Rectal smooth muscle tissue (tissue), 1 donor: Measurements from ENCODE around the gene OXNAD1.
"Not testable (repeated sequence)": the region's sequence is repeated elsewhere in the genome, so short reads cannot be mapped to it uniquely, and the experiment has no call there.

Experiments used
- H3K27ac ChIP-seq: one replicate; pipeline ENCODE4 v1.7.0; 2013; ENCODE audit warnings: low read depth, low read length, inconsistent platforms
- H3K27me3 ChIP-seq: one replicate; pipeline ENCODE4 v1.7.0; 2013; ENCODE audit warnings: low read length; ENCODE audit not compliant: control insufficient read depth, insufficient read depth
- H3K36me3 ChIP-seq: one replicate; pipeline ENCODE4 v1.7.0; 2013; ENCODE audit warnings: low read length; ENCODE audit not compliant: control insufficient read depth, insufficient read depth
- H3K4me1 ChIP-seq: one replicate; pipeline ENCODE4 v1.7.0; 2013; ENCODE audit warnings: low read length; ENCODE audit not compliant: control insufficient read depth, insufficient read depth
- H3K4me3 ChIP-seq: one replicate; pipeline ENCODE4 v1.7.0; 2013; ENCODE audit warnings: low read length
- H3K9ac ChIP-seq: one replicate; pipeline ENCODE4 v1.7.0; 2013; ENCODE audit warnings: low read length

OXNAD1 gene

DNA sequence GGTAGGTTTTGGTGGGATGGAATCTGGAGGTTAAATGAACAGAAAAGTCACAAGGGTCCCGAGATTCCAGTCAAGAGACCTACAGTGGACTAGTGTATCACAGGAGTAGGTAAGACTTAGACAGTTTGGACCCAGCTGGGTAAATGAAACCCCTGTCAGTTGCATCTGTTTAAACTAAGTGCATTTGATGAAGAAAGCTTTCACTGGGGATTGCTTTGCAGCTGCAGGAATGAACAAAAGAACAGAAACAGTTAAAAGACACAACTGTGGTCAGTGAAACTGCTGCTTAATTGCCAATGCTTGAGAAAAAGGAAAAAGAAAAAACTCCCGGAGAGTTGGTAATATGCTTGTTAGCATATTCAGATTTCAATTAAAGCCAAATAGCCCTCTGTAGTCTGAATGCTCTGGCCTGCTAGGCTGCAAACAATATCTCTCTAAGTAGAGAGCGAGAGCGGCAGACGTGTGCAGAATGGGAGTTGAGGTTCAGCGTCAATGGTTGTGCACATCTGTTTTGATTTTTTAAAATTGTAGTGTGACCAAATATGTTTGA lies 37.1 kb downstream of the OXNAD1 start:
- H3K27me3 ChIP-seq: no peaks in the 10 kb centered on the region
- no peak overlapping the region for H3K4me3 ChIP-seq
- peaks cover 6% of the 10 kb centered on the region for H3K4me1 ChIP-seq
- H3K36me3 ChIP-seq: peaks cover 5% of the 10 kb centered on the region
- no peak overlapping the region for H3K9ac ChIP-seq
- H3K27ac ChIP-seq: no peak overlapping the region

- H3K27ac ChIP-seq: no peak overlapping the region
- H3K36me3 ChIP-seq: peaks cover 5% of the 10 kb centered on the region
- H3K4me3 ChIP-seq: no peak overlapping the region
- no peaks in the 10 kb centered on the region for H3K27me3 ChIP-seq
- peaks cover 6% of the 10 kb centered on the region for H3K4me1 ChIP-seq
- H3K9ac ChIP-seq: no peak overlapping the region
These were observed 38.1 kb downstream of the OXNAD1 start for GRCh38 chr3:16303037-16303575.

GRCh38 chr3:16304061-16305010 lies 39.3 kb downstream of the OXNAD1 start:
- Histone ChIP-seq H3K27me3 (no peaks in the 10 kb centered on the region), H3K4me1 (no peaks in the 10 kb centered on the region), H3K4me3 (no peak overlapping the region), H3K9ac (no peak overlapping the region), H3K27ac (no peak overlapping the region), H3K36me3 (peaks cover 5% of the 10 kb centered on the region)

- H3K4me1 ChIP-seq: no peaks in the 10 kb centered on the region
- H3K27ac ChIP-seq: no peak overlapping the region
- H3K9ac ChIP-seq: no peak overlapping the region
- peaks cover 5% of the 10 kb centered on the region for H3K36me3 ChIP-seq
- H3K4me3 ChIP-seq: no peak overlapping the region
- H3K27me3 ChIP-seq: no peaks in the 10 kb centered on the region
These were observed 40.1 kb downstream of the OXNAD1 start for GRCh38 chr3:16305111-16305541.

- no peaks in the 10 kb centered on the region for H3K4me1 ChIP-seq
- no peak overlapping the region for H3K4me3 ChIP-seq
- H3K36me3 ChIP-seq: peaks cover 5% of the 10 kb centered on the region
- H3K9ac ChIP-seq: no peak overlapping the region
- no peak overlapping the region for H3K27ac ChIP-seq
- H3K27me3 ChIP-seq: no peaks in the 10 kb centered on the region
These were observed 43.0 kb downstream of the OXNAD1 start for GRCh38 chr3:16307832-16308531.

GRCh38 chr3:16308727-16309126 lies 43.7 kb downstream of the OXNAD1 start:
- Histone ChIP-seq H3K9ac (no peak overlapping the region), H3K4me3 (no peak overlapping the region), H3K36me3 (peaks cover 5% of the 10 kb centered on the region), H3K4me1 (no peaks in the 10 kb centered on the region), H3K27ac (no peak overlapping the region), H3K27me3 (no peaks in the 10 kb centered on the region)

GRCh38 chr3:16309558-16309957 lies 44.5 kb downstream of the OXNAD1 start:
- no peak overlapping the region for H3K27ac ChIP-seq
- no peak overlapping the region for H3K9ac ChIP-seq
- H3K27me3 ChIP-seq: no peaks in the 10 kb centered on the region
- H3K4me3 ChIP-seq: no peak overlapping the region
- no peaks in the 10 kb centered on the region for H3K4me1 ChIP-seq
- peaks cover 5% of the 10 kb centered on the region for H3K36me3 ChIP-seq

- not testable (repeated sequence) for H3K27me3 ChIP-seq, H3K9ac ChIP-seq, H3K4me1 ChIP-seq, H3K36me3 ChIP-seq, H3K4me3 ChIP-seq, H3K27ac ChIP-seq
These were observed 45.5 kb downstream of the OXNAD1 start for GRCh38 chr3:16310486-16310885.

GRCh38 chr3:16311960-16312451 lies 47.0 kb downstream of the OXNAD1 start:
- H3K4me3 ChIP-seq: no peak overlapping the region
- no peak overlapping the region for H3K27ac ChIP-seq
- no peaks in the 10 kb centered on the region for H3K27me3 ChIP-seq
- peaks cover 7% of the 10 kb centered on the region for H3K36me3 ChIP-seq
- H3K4me1 ChIP-seq: no peaks in the 10 kb centered on the region
- H3K9ac ChIP-seq: no peak overlapping the region

GRCh38 chr3:16313886-16314645 lies 49.1 kb downstream of the OXNAD1 start:
- no peak overlapping the region for H3K9ac ChIP-seq
- peaks cover 7% of the 10 kb centered on the region for H3K36me3 ChIP-seq
- H3K27ac ChIP-seq: no peak overlapping the region
- H3K4me3 ChIP-seq: no peak overlapping the region
- H3K27me3 ChIP-seq: no peaks in the 10 kb centered on the region
- no peaks in the 10 kb centered on the region for H3K4me1 ChIP-seq

GRCh38 chr3:16315623-16316022 lies 50.6 kb downstream of the OXNAD1 start:
- H3K4me1 ChIP-seq: no peaks in the 10 kb centered on the region
- H3K27ac ChIP-seq: no peak overlapping the region
- peaks cover 11% of the 10 kb centered on the region for H3K36me3 ChIP-seq
- H3K9ac ChIP-seq: no peak overlapping the region
- H3K4me3 ChIP-seq: no peak overlapping the region
- no peaks in the 10 kb centered on the region for H3K27me3 ChIP-seq
